ENCODE data around the gene GALNT2.

Gene GALNT2

GRCh38 chr1:230261928-230262650 lies 195.1 kb downstream of the GALNT2 start:
- Histone ChIP-seq H3K4me2 (ENCODE audit: low read depth, low read length, poor library complexity, severe bottlenecking) (no peak overlapping the region), H3K27ac (ENCODE audit: low read depth, low read length) (no peak overlapping the region), H3K27me3 (ENCODE audit: low read length) (no peaks in the 10 kb centered on the region), H3K9ac (ENCODE audit: low read length) (no peak overlapping the region), H3K36me3 (ENCODE audit: low read length) (no peaks in the 10 kb centered on the region), H3F3A (ENCODE audit: insufficient read depth) (no peaks in the 10 kb centered on the region), H3K9me3 (ENCODE audit: insufficient read depth, low read length) (no peaks in the 10 kb centered on the region), H3K79me2 (ENCODE audit: insufficient read depth, low read length) (no peaks in the 10 kb centered on the region), H2AFZ (ENCODE audit: low read depth, low read length, severe bottlenecking) (no peak overlapping the region), H3K9me2 (replicated peaks; ENCODE audit: insufficient read depth, low read length) (no peaks in the 10 kb centered on the region), H3K4me3 (ENCODE audit: insufficient read depth, low read length, poor library complexity, severe bottlenecking) (no peak overlapping the region), H4K20me1 (ENCODE audit: low read depth, low read length) (no peaks in the 10 kb centered on the region)
- TF ChIP-seq EZH2phosphoT487 (conservative IDR thresholded peaks at IDR 0.05; ENCODE audit: low read length) (no peak), CTCF (IDR thresholded peaks at IDR 0.05; ENCODE audit: insufficient read depth, low read length, poor library complexity, severe bottlenecking) (no peak)

- H2AFZ ChIP-seq (ENCODE audit: low read depth, low read length, severe bottlenecking): no peak overlapping the region
- no peak overlapping the region for H3K4me3 ChIP-seq (ENCODE audit: insufficient read depth, low read length, poor library complexity, severe bottlenecking)
- no peaks in the 10 kb centered on the region for H3K9me2 ChIP-seq (replicated peaks; ENCODE audit: insufficient read depth, low read length)
- H3K9me3 ChIP-seq (ENCODE audit: insufficient read depth, low read length): no peaks in the 10 kb centered on the region
- no peaks in the 10 kb centered on the region for H4K20me1 ChIP-seq (ENCODE audit: low read depth, low read length)
- H3F3A ChIP-seq (ENCODE audit: insufficient read depth): no peaks in the 10 kb centered on the region
- H3K79me2 ChIP-seq (ENCODE audit: insufficient read depth, low read length): no peaks in the 10 kb centered on the region
- TF ChIP-seq CTCF (IDR thresholded peaks at IDR 0.05; ENCODE audit: insufficient read depth, low read length, poor library complexity, severe bottlenecking): no peak
- TF ChIP-seq EZH2phosphoT487 (conservative IDR thresholded peaks at IDR 0.05; ENCODE audit: low read length): no peak
- no peak overlapping the region for H3K4me2 ChIP-seq (ENCODE audit: low read depth, low read length, poor library complexity, severe bottlenecking)
- no peak overlapping the region for H3K9ac ChIP-seq (ENCODE audit: low read length)
- no peaks in the 10 kb centered on the region for H3K36me3 ChIP-seq (ENCODE audit: low read length)
- no peaks in the 10 kb centered on the region for H3K27me3 ChIP-seq (ENCODE audit: low read length)
- no peak overlapping the region for H3K27ac ChIP-seq (ENCODE audit: low read depth, low read length)
Observed at GRCh38 chr1:230262867-230263567, 196.0 kb downstream of the GALNT2 start.

- TF ChIP-seq CTCF (IDR thresholded peaks at IDR 0.05; ENCODE audit: insufficient read depth, low read length, poor library complexity, severe bottlenecking) (no peak), EZH2phosphoT487 (conservative IDR thresholded peaks at IDR 0.05; ENCODE audit: low read length) (no peak)
- H3K4me2 ChIP-seq (ENCODE audit: low read depth, low read length, poor library complexity, severe bottlenecking): no peak overlapping the region
- H4K20me1 ChIP-seq (ENCODE audit: low read depth, low read length): no peaks in the 10 kb centered on the region
- H3K27me3 ChIP-seq (ENCODE audit: low read length): no peaks in the 10 kb centered on the region
- H3K27ac ChIP-seq (ENCODE audit: low read depth, low read length): no peak overlapping the region
- H2AFZ ChIP-seq (ENCODE audit: low read depth, low read length, severe bottlenecking): no peak overlapping the region
- H3F3A ChIP-seq (ENCODE audit: insufficient read depth): no peaks in the 10 kb centered on the region
- H3K36me3 ChIP-seq (ENCODE audit: low read length): no peaks in the 10 kb centered on the region
- H3K9me2 ChIP-seq (replicated peaks; ENCODE audit: insufficient read depth, low read length): no peaks in the 10 kb centered on the region
- no peak overlapping the region for H3K9ac ChIP-seq (ENCODE audit: low read length)
- no peaks in the 10 kb centered on the region for H3K79me2 ChIP-seq (ENCODE audit: insufficient read depth, low read length)
- H3K9me3 ChIP-seq (ENCODE audit: insufficient read depth, low read length): no peaks in the 10 kb centered on the region
- H3K4me3 ChIP-seq (ENCODE audit: insufficient read depth, low read length, poor library complexity, severe bottlenecking): no peak overlapping the region
Observed at GRCh38 chr1:230263568-230264195, 196.6 kb downstream of the GALNT2 start.
